Vagina (tissue), 2 donors: ENCODE measurements around the gene NHERF1. TPM values are rescaled to one million over a fixed set of nuclear protein-coding genes. Genes with fewer than 3 reads are reported as not detected.

Experiments used
- DNase-seq, 2 donors: peaks; one replicate each; pipeline ENCODE4 v3.0.0-alpha.2; 2017; ENCODE audit errors: extremely low spot score in 2 of 2
- H3K27ac ChIP-seq: fragments of 200-600 bp; sonication (generic); one replicate; pipeline ENCODE4 v1.5.1; 2019
- H3K27me3 ChIP-seq: fragments of 200-600 bp; sonication (generic); one replicate; pipeline ENCODE4 v1.5.1; 2019
- H3K36me3 ChIP-seq, 2 donors: fragments of 200-600 bp; sonication (generic); one replicate each; pipeline ENCODE4 v1.5.1; 2017 to 2019
- H3K4me1 ChIP-seq: fragments of 200-600 bp; sonication (generic); one replicate; pipeline ENCODE4 v1.5.1; 2019
- H3K4me3 ChIP-seq, 2 donors: fragments of 200-600 bp; sonication (generic); 1 replicate in 1 of 2; 2 replicates in 1 of 2; pipeline ENCODE4 v1.5.1; 2016 to 2019
- H3K9me3 ChIP-seq: fragments of 200-600 bp; sonication (generic); one replicate; pipeline ENCODE4 v1.5.1; 2019
- CTCF ChIP-seq, 3 experiments: fragments of 450-650 bp in 2 of 3; fragments of 200-600 bp in 1 of 3; sonication (generic) in 1 of 3; IDR thresholded peaks; one replicate each; pipeline ENCODE4 v1.5.1; 2017 to 2019; ENCODE audit warnings: antibody characterized with exemption in 3 of 3, mild to moderate bottlenecking in 2 of 3, moderate library complexity in 2 of 3
- POLR2A ChIP-seq, 2 donors: fragments of 450-650 bp; IDR thresholded peaks; one replicate each; pipeline ENCODE4 v1.6.1; 2017; ENCODE audit warnings: antibody characterized with exemption in 2 of 2, mild to moderate bottlenecking in 2 of 2, moderate library complexity in 2 of 2
- POLR2AphosphoS5 ChIP-seq, 2 donors: sonication (generic); formaldehyde crosslinking; IDR thresholded peaks; one replicate each; pipeline ENCODE4 v1.9.0; 2017; ENCODE audit warnings: antibody characterized with exemption in 2 of 2, mild to moderate bottlenecking in 2 of 2, low read depth in 1 of 2; ENCODE audit not compliant: insufficient read depth in 1 of 2
- intact Hi-C: fragments of 100-400 bp; cut with DNase I; formaldehyde crosslinking; loops from one replicate; pipeline ENCODE4 v1.15.1; 2023
- total RNA-seq: library from RNA; depleted of rRNA; stranded (reverse); fragments of >200 nt; gene quantifications from one replicate; pipeline ENCODE4 v1.2.3, GENCODE V29; 2016

NHERF1 gene
- total RNA-seq, 1 donor from 2014 or later, result 57.2 TPM

GRCh38 chr17:74768763-74769114, 20.3 kb downstream of the NHERF1 start:
- Histone ChIP-seq H3K36me3 (peaks cover 0 to 47% of the 10 kb centered on the region in 2 donors), H3K27me3 (no peaks in the 10 kb centered on the region), H3K9me3 (no peaks in the 10 kb centered on the region), H3K27ac (peak overlapping the region; percentile 67), H3K4me1 (peaks cover 43% of the 10 kb centered on the region), H3K4me3 (no peak overlapping the region)
- intact Hi-C loops, result no loop called here
- TF ChIP-seq CTCF (IDR thresholded peaks at IDR 0.05) (no peak), POLR2AphosphoS5 (IDR thresholded peaks at IDR 0.05; ENCODE audit: insufficient read depth in 1 of 2, low read depth in 1 of 2) (no peak), POLR2A (IDR thresholded peaks at IDR 0.05) (no peak)
- no peak for DNase-seq

- TF ChIP-seq POLR2A (IDR thresholded peaks at IDR 0.05), result no peak
- no peak for TF ChIP-seq CTCF (IDR thresholded peaks at IDR 0.05)
- TF ChIP-seq POLR2AphosphoS5 (IDR thresholded peaks at IDR 0.05; ENCODE audit: insufficient read depth in 1 of 2, low read depth in 1 of 2), result no peak
- Histone ChIP-seq H3K27me3 (no peaks in the 10 kb centered on the region), H3K4me1 (peaks cover 37% of the 10 kb centered on the region), H3K9me3 (no peaks in the 10 kb centered on the region), H3K27ac (peak overlapping the region; percentile 67), H3K4me3 (no peak overlapping the region), H3K36me3 (peaks cover 0 to 47% of the 10 kb centered on the region in 2 donors)
- intact Hi-C loops, result no loop called here
- no peak for DNase-seq
Measured at GRCh38 chr17:74769266-74769855, 20.9 kb downstream of the NHERF1 start.

GRCh38 chr17:74769856-74770497, 21.5 kb downstream of the NHERF1 start:
- H3K36me3 ChIP-seq, result peaks cover 0 to 42% of the 10 kb centered on the region in 2 donors
- intact Hi-C loops, result no loop called here
- peaks cover 40% of the 10 kb centered on the region for H3K4me1 ChIP-seq
- no peaks in the 10 kb centered on the region for H3K27me3 ChIP-seq
- TF ChIP-seq POLR2A (IDR thresholded peaks at IDR 0.05), result no peak
- no peak for TF ChIP-seq CTCF (IDR thresholded peaks at IDR 0.05)
- H3K27ac ChIP-seq, result no peak overlapping the region
- no peak overlapping the region for H3K4me3 ChIP-seq
- H3K9me3 ChIP-seq, result no peaks in the 10 kb centered on the region
- no peak for DNase-seq

- Histone ChIP-seq H3K4me1 (peaks cover 48% of the 10 kb centered on the region), H3K4me3 (no peak overlapping the region), H3K27ac (no peak overlapping the region), H3K27me3 (no peaks in the 10 kb centered on the region), H3K9me3 (no peaks in the 10 kb centered on the region), H3K36me3 (peaks cover 0 to 41% of the 10 kb centered on the region in 2 donors)
- no peak for TF ChIP-seq POLR2A (IDR thresholded peaks at IDR 0.05)
- TF ChIP-seq POLR2AphosphoS5 (IDR thresholded peaks at IDR 0.05; ENCODE audit: insufficient read depth in 1 of 2, low read depth in 1 of 2), result no peak
- TF ChIP-seq CTCF (IDR thresholded peaks at IDR 0.05), result peak; percentile 53 to 84 (median 64)
- DNase-seq, result no peak
- intact Hi-C loops, result no loop called here
Measured at GRCh38 chr17:74770498-74771318, 22.3 kb downstream of the NHERF1 start.
